Neural cell (in vitro differentiated cells): ENCODE measurements around the gene USP35. TPM values are rescaled to one million over a fixed set of nuclear protein-coding genes. Genes with fewer than 3 reads are reported as not detected.

Experiments
- H2AFZ ChIP-seq: fragments of 200-600, 300-800 bp; sonication (generic), shearing (Covaris generic); 2 replicates; pipeline ENCODE4 v1.6.0; 2014; ENCODE audit warnings: low read depth, mild to moderate bottlenecking, antibody characterized with exemption, low read length, moderate library complexity
- H3F3A ChIP-seq: fragments of 200-600 bp; shearing (Covaris generic); 2 replicates; pipeline ENCODE4 v1.6.1; 2016; ENCODE audit warnings: mild to moderate bottlenecking, moderate library complexity, mixed read lengths, antibody characterized with exemption, low read length; ENCODE audit not compliant: insufficient read depth, poor library complexity, severe bottlenecking
- H3K27ac ChIP-seq: fragments of 200-600, 300-800 bp; sonication (generic), shearing (Covaris generic); 2 replicates; pipeline ENCODE4 v1.5.1; 2014; ENCODE audit warnings: mild to moderate bottlenecking, low read length, moderate library complexity
- H3K27me3 ChIP-seq: fragments of 300-800, 200-600 bp; sonication (generic), shearing (Covaris generic); 2 replicates; pipeline ENCODE4 v1.6.0; 2014; ENCODE audit warnings: mild to moderate bottlenecking, low read depth, low read length, moderate library complexity; ENCODE audit not compliant: insufficient read depth
- H3K36me3 ChIP-seq: fragments of 300-800, 200-600 bp; sonication (generic), shearing (Covaris generic); 2 replicates; pipeline ENCODE4 v1.5.1; 2014; ENCODE audit warnings: mild to moderate bottlenecking, antibody characterized with exemption, low read length, moderate library complexity; ENCODE audit not compliant: insufficient read depth
- H3K4me2 ChIP-seq: fragments of 300-800, 200-600 bp; sonication (generic), shearing (Covaris generic); 2 replicates; pipeline ENCODE4 v1.6.0; 2014; ENCODE audit warnings: mild to moderate bottlenecking, low read length
- H3K4me3 ChIP-seq: fragments of 300-800, 200-600 bp; sonication (generic), shearing (Covaris generic); 2 replicates; pipeline ENCODE4 v1.5.1; 2014; ENCODE audit warnings: mild to moderate bottlenecking, low read length, moderate library complexity
- H3K79me2 ChIP-seq: fragments of 200-600 bp; shearing (Covaris generic); replicated peaks from 2 replicates; pipeline ENCODE4 v1.6.0; 2014; ENCODE audit warnings: mild to moderate bottlenecking, low read length, moderate library complexity; ENCODE audit not compliant: insufficient read depth
- H3K9ac ChIP-seq: fragments of 300-800, 200-600 bp; sonication (generic), shearing (Covaris generic); 2 replicates; pipeline ENCODE4 v1.6.1; 2016; ENCODE audit warnings: mild to moderate bottlenecking, low read length, mixed read lengths
- H3K9me2 ChIP-seq: fragments of 200-600 bp; shearing (Covaris generic); 2 replicates; pipeline ENCODE4 v1.6.1; 2016; ENCODE audit warnings: mild to moderate bottlenecking, low read length, mixed read lengths; ENCODE audit not compliant: insufficient read depth
- H3K9me3 ChIP-seq: fragments of 200-600, 300-800 bp; sonication (generic), shearing (Covaris generic); 2 replicates; pipeline ENCODE4 v1.6.1; 2016; ENCODE audit warnings: mild to moderate bottlenecking, mixed run types, low read length, moderate library complexity, mixed read lengths
- H4K20me1 ChIP-seq: fragments of 200-600 bp; shearing (Covaris generic); 2 replicates; pipeline ENCODE4 v1.6.1; 2016; ENCODE audit warnings: mild to moderate bottlenecking, mixed run types; ENCODE audit not compliant: insufficient read depth
- CTCF ChIP-seq: fragments of 450-650 bp; IDR thresholded peaks from 2 replicates; pipeline ENCODE4 v1.5.1; 2014; ENCODE audit warnings: antibody characterized with exemption, mild to moderate bottlenecking, moderate library complexity; ENCODE audit not compliant: poor library complexity, severe bottlenecking
- EP300 ChIP-seq: fragments of 450-650 bp; conservative IDR thresholded peaks from 2 replicates; pipeline ENCODE4 v1.6.1; 2014; ENCODE audit warnings: antibody characterized with exemption, mild to moderate bottlenecking, moderate library complexity; ENCODE audit not compliant: poor library complexity, severe bottlenecking
- EZH2 ChIP-seq: fragments of 200-600, 300-800 bp; shearing (Covaris generic), sonication (generic); IDR thresholded peaks from 2 replicates; pipeline ENCODE4 v1.6.1; 2014; ENCODE audit warnings: antibody characterized with exemption, low read length, borderline replicate concordance, mild to moderate bottlenecking; ENCODE audit not compliant: insufficient read depth, poor library complexity, severe bottlenecking
- MXI1 ChIP-seq: fragments of 450-650 bp; conservative IDR thresholded peaks from 2 replicates; pipeline ENCODE4 v1.6.1; 2014; ENCODE audit warnings: antibody characterized with exemption, mild to moderate bottlenecking; ENCODE audit not compliant: poor library complexity, severe bottlenecking
- POLR2AphosphoS5 ChIP-seq: IDR thresholded peaks from 2 replicates; pipeline ENCODE4 v1.6.1; 2012
- RAD21 ChIP-seq: fragments of 450-650 bp; conservative IDR thresholded peaks from 2 replicates; pipeline ENCODE4 v1.6.1; 2014; ENCODE audit warnings: antibody characterized with exemption, mild to moderate bottlenecking, moderate library complexity
- SMC3 ChIP-seq: fragments of 450-650 bp; conservative IDR thresholded peaks from 2 replicates; pipeline ENCODE4 v1.6.1; 2014; ENCODE audit warnings: antibody characterized with exemption, mild to moderate bottlenecking, moderate library complexity; ENCODE audit not compliant: poor library complexity
- TAF1 ChIP-seq: IDR thresholded peaks from 2 replicates; pipeline ENCODE4 v1.6.1; 2012; ENCODE audit warnings: low read depth
- polyA plus RNA-seq: library from polyadenylated mRNA; depleted of rRNA; stranded (reverse); fragments of >200 nt; gene quantifications from 2 replicates; pipeline ENCODE4 v1.2.3, GENCODE V29; 2014
- TF ChIP-seq, protein P1 (sequence below): IDR thresholded peaks from 2 replicates; pipeline ENCODE4 v1.6.1; 2012; ENCODE audit warnings: borderline replicate concordance

The USP35 gene
- polyA plus RNA-seq, 1 donor from 2014 or later: 12.9 TPM

DNA sequence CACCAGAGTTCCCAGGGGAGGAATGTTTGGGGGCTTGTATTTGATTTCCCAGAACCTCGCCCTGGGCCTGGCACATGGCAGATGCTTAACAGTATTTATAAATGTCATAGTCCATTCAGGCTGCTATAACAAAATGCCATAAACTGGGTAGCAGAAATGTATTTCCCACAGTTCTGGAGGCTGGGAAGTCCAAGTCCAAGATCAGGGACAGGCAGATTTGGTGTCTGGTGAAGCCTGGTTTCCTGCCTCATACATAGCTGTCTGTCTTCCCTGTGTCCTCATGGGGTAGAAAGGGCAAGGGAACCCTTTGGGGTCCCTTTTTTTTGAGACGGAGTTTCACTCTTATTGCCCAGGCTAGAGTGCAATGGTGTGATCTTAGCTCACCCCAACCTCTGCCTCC lies 24.2 kb upstream of the USP35 start:
- Histone ChIP-seq H3K79me2 (no peaks in the 10 kb centered on the region), H3K27me3 (no peaks in the 10 kb centered on the region), H3K9me2 (no peaks in the 10 kb centered on the region), H3K27ac (no peak overlapping the region), H3K36me3 (no peaks in the 10 kb centered on the region), H3F3A (no peaks in the 10 kb centered on the region), H3K9ac (no peak overlapping the region), H3K4me3 (no peak overlapping the region), H4K20me1 (no peaks in the 10 kb centered on the region), H2AFZ (no peak overlapping the region), H3K9me3 (no peaks in the 10 kb centered on the region), H3K4me2 (no peak overlapping the region)
- TF ChIP-seq SMC3: no peak

GRCh38 chr11:78166855-78167469 lies 21.8 kb upstream of the USP35 start:
- Histone ChIP-seq H2AFZ (no peak overlapping the region), H3K4me3 (no peak overlapping the region), H3K27ac (no peak overlapping the region), H3K9me3 (no peaks in the 10 kb centered on the region), H3K79me2 (no peaks in the 10 kb centered on the region), H3K27me3 (no peaks in the 10 kb centered on the region), H3K9me2 (no peaks in the 10 kb centered on the region), H3K9ac (no peak overlapping the region), H3K4me2 (no peak overlapping the region), H3F3A (no peaks in the 10 kb centered on the region), H3K36me3 (no peaks in the 10 kb centered on the region), H4K20me1 (no peaks in the 10 kb centered on the region)
- TF ChIP-seq TAF1: no peak
- no peak for TF ChIP-seq EZH2
- no peak for TF ChIP-seq EP300
- TF ChIP-seq MXI1: no peak
- no peak for TF ChIP-seq POLR2AphosphoS5
- no peak for TF ChIP-seq CTCF
- no peak for TF ChIP-seq RAD21
- TF ChIP-seq, protein P1, sequence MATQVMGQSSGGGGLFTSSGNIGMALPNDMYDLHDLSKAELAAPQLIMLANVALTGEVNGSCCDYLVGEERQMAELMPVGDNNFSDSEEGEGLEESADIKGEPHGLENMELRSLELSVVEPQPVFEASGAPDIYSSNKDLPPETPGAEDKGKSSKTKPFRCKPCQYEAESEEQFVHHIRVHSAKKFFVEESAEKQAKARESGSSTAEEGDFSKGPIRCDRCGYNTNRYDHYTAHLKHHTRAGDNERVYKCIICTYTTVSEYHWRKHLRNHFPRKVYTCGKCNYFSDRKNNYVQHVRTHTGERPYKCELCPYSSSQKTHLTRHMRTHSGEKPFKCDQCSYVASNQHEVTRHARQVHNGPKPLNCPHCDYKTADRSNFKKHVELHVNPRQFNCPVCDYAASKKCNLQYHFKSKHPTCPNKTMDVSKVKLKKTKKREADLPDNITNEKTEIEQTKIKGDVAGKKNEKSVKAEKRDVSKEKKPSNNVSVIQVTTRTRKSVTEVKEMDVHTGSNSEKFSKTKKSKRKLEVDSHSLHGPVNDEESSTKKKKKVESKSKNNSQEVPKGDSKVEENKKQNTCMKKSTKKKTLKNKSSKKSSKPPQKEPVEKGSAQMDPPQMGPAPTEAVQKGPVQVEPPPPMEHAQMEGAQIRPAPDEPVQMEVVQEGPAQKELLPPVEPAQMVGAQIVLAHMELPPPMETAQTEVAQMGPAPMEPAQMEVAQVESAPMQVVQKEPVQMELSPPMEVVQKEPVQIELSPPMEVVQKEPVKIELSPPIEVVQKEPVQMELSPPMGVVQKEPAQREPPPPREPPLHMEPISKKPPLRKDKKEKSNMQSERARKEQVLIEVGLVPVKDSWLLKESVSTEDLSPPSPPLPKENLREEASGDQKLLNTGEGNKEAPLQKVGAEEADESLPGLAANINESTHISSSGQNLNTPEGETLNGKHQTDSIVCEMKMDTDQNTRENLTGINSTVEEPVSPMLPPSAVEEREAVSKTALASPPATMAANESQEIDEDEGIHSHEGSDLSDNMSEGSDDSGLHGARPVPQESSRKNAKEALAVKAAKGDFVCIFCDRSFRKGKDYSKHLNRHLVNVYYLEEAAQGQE: no peak
- TF ChIP-seq SMC3: no peak
